Activated CD8-positive, alpha-beta memory T cell treated with anti-CD3 and anti-CD28 coated beads, Interleukin-2, amount 50 U/mL, for 4 hours (primary cell): Measurements from ENCODE around the gene TMPRSS11B.
"Not testable (repeated sequence)": the region's sequence is repeated elsewhere in the genome, so short reads cannot be mapped to it uniquely, and the experiment has no call there.

Experiments used
- DNase-seq: peaks from one replicate; pipeline ENCODE4 v3.0.0-alpha.2; 2020

Gene TMPRSS11B

GRCh38 chr4:68245594-68245993 is at the start of gene TMPRSS11B:
Gene TMPRSS11B, minus strand, starts transcription at chr4:68245694. Its CDS starts 136 bp downstream, at chr4:68245558.
- no peak for DNase-seq

GRCh38 chr4:68291256-68291655 is 45.8 kb upstream of the TMPRSS11B start:
- no peak for DNase-seq

GRCh38 chr4:68288393-68288740 is 42.9 kb upstream of the TMPRSS11B start:
- DNase-seq: no peak

GRCh38 chr4:68287704-68288392 is 42.4 kb upstream of the TMPRSS11B start:
- no peak for DNase-seq

GRCh38 chr4:68283714-68284113 is 38.2 kb upstream of the TMPRSS11B start:
- no peak for DNase-seq

GRCh38 chr4:68283095-68283494 is 37.6 kb upstream of the TMPRSS11B start:
- DNase-seq: no peak

GRCh38 chr4:68281796-68282740 is 36.6 kb upstream of the TMPRSS11B start:
- DNase-seq: not testable (repeated sequence)

GRCh38 chr4:68278029-68278428 is 32.5 kb upstream of the TMPRSS11B start:
- no peak for DNase-seq

GRCh38 chr4:68277627-68278026 is 32.1 kb upstream of the TMPRSS11B start:
- DNase-seq: no peak

GRCh38 chr4:68272860-68273259 is 27.4 kb upstream of the TMPRSS11B start:
- no peak for DNase-seq

GRCh38 chr4:68272380-68272779 is 26.9 kb upstream of the TMPRSS11B start:
- DNase-seq: no peak

- DNase-seq: no peak
Measured at GRCh38 chr4:68271851-68272357, 26.4 kb upstream of the TMPRSS11B start.

- no peak for DNase-seq
Measured at GRCh38 chr4:68267433-68267944, 22.0 kb upstream of the TMPRSS11B start.

- DNase-seq: no peak
Measured at GRCh38 chr4:68264875-68265565, 19.5 kb upstream of the TMPRSS11B start.

GRCh38 chr4:68259191-68259590 is 13.7 kb upstream of the TMPRSS11B start:
- DNase-seq: no peak

- DNase-seq: no peak
Measured at GRCh38 chr4:68257719-68258118, 12.2 kb upstream of the TMPRSS11B start.

GRCh38 chr4:68256284-68256683 is 10.8 kb upstream of the TMPRSS11B start:
- DNase-seq: no peak

- no peak for DNase-seq
Measured at GRCh38 chr4:68250151-68250930, 4.8 kb upstream of the TMPRSS11B start.

- DNase-seq: no peak
Measured at GRCh38 chr4:68249434-68249833, 3.9 kb upstream of the TMPRSS11B start.

- DNase-seq: no peak
Measured at GRCh38 chr4:68240620-68241019, 4.9 kb downstream of the TMPRSS11B start.

- no peak for DNase-seq
Measured at GRCh38 chr4:68228568-68228967, 16.9 kb downstream of the TMPRSS11B start.

GRCh38 chr4:68218044-68218443 is 27.4 kb downstream of the TMPRSS11B start:
- DNase-seq: no peak
